Hematopoietic multipotent progenitor cell treated with erythropoietin and hydrocortisone succinate and interleukin-3 and kit ligand, for 4 days (in vitro differentiated cells): ENCODE results near the gene TRIM45.

ENCODE experiments used
- DNase-seq: peaks from one replicate; pipeline ENCODE4 v3.0.0-alpha.2; 2015

The TRIM45 gene

GRCh38 chr1:117121589-117122329 lies at the start of gene TRIM45:
Gene TRIM45 (minus strand): TSS chr1:117121749. CDS start chr1:117121201, 548 bp downstream.
- DNase-seq: peak; percentile 98

- no peak for DNase-seq
Observed at GRCh38 chr1:117169871-117170596, 48.5 kb upstream of the TRIM45 start.

DNA sequence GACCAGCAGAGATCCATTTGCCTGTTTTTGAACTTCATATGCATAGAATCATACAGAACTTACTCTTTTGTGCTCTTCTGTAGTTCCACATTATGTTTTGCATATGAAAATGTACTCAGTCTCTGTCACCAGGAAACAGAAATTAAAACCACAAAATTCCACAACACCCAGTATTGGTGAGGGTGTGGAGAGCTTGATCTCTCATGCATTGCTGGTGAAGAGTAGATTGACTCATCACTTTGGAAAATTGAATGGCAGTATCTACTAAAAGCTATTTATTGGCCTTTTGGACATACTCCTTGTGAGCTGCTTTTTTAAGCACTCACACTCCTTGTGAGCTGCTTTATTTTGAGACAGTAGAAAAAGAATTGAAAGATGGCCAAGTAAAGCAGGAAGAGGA lies 45.9 kb upstream of the TRIM45 start:
- DNase-seq: no peak

GRCh38 chr1:117166076-117166475 lies 44.5 kb upstream of the TRIM45 start:
- DNase-seq: no peak

- no peak for DNase-seq
Observed at GRCh38 chr1:117164209-117164608, 42.7 kb upstream of the TRIM45 start.

- no peak for DNase-seq
Observed at GRCh38 chr1:117162816-117163215, 41.3 kb upstream of the TRIM45 start.

DNA sequence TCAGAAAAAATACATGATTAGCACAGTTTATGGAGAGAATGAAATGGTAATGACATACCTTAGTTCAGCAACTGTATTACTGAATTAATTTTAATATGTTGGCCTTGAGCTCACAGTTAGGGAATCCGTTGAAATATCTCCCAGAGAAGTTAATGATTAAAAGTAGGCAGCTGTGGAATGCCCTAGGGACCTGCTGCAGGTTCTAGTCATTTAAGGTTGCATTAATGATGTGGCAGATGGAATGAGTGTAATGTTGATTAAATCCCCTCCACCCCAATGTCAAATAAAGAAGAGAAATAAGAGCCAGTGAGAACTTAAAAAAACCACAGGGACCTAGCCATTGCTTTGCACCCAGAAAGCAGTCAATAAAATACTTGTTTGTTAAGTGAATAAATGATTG lies 40.3 kb upstream of the TRIM45 start:
- DNase-seq: no peak

- peak; percentile 6 for DNase-seq
Observed at GRCh38 chr1:117151305-117151704, 29.8 kb upstream of the TRIM45 start.

DNA sequence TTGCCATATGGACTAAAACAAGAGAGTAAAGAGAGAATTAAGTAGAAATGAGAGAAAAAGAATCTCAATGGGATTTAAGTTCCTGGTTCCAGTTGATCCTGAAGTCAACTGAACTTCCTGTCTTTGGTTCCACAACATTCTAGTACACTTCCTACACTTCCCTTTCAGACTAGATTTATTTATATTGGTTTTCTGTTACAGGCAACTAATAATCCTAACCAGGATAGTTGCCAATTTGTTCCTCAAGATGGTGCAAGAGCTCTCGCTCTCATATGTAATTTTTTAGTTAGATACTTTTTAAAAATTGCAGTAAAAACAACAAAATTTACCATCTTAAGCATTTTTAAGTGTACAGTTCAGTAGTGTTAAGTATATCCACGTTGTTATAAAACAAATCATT lies 28.8 kb upstream of the TRIM45 start:
- DNase-seq: peak; percentile 5

DNA sequence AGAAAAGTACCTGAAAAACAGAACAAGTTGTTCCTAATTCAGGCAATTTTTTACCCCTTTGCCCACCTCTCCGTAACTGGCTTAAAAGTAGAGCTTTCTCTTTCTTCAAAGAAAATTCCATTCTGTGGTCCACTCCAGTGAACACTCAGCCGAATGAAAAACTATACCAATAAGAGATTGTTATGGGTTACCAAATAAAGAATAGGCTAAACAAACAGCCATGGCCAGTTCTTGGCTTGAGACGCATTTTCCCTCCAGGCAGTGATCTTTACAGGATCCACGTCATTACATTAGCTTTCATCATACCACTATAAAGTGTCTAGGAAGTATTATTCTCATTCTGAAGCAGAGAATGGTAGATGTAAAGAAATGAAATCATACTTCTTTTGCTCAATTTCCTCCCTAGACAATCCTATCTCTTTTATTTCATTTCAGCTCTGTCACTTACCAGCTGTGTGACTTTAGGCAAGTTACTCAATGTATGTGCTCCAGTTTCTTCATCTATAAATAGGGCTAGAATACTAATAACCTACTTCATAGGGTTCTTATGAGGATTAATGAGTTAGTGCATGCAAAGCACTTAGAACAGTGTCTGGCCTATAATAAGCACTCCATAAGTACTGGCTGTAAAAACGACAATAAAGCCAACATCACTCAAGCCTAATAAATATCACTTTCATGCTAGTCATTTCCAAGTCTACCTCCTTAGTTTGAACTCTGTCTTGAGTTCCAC lies 26.5 kb upstream of the TRIM45 start:
- DNase-seq: no peak

DNA sequence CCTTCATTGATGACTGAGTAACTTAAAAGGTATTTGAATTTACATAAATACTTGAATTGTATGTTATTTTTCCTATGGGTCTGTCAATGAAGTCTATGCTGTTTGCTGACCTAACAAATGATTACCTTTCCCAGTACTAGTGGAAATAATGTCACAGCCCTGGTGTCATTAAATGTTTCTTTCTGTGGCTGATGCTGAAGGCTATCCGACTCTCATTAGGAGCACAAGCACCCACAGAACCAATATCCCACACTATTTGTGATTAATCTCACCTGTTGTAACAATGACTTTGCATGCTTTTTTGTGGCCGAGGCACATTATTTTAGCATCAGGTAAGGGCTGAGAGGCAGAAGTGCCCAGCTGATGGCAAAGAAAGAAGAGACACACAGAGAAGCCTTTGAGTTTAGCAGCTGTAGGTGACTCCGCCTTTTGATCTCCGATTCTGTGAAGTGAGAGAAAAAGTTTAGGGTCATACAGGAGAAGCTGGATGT lies 25.8 kb upstream of the TRIM45 start:
- DNase-seq: no peak

GRCh38 chr1:117146575-117147340 lies 25.2 kb upstream of the TRIM45 start:
- DNase-seq: no peak

GRCh38 chr1:117146072-117146471 lies 24.5 kb upstream of the TRIM45 start:
- DNase-seq: no peak

DNA sequence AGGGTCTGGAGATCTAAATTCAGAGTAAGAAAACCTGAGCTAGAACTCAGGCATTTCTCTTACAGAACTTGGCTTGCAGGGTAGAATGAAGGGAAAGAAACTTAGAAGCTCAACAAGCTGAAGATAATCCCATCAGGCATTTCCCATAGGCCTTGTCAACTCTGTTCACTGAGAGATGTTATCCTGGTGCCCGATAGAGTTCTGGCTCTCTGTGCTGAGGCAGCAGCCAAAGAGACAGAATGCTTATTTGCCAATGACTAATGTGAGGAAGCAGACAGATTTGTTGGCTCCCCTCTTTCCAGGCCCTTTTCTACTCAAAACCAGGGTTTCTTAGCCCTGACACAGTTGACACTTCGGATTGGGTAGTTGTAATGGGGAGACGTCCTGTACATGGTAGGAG lies 22.3 kb upstream of the TRIM45 start:
- no peak for DNase-seq

DNA sequence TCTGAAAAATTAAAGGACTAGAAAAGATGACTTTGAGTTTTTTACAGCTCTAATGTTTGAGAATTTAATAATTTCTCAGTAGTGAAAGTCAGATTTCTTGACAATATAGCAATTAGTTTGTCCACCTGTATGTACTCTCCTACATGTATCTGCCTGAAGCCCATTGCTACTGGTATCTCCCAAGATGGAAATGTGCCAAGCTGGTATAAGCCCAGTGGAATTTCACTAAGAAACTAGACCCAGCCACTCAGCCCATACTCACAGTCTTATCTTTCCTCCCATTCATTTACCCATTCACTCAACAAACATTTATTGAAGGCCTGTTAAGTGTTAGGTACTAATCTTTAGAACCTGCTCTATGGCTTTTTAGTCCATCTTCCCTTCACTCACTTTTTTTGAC lies 21.6 kb upstream of the TRIM45 start:
- DNase-seq: no peak

- DNase-seq: no peak
Observed at GRCh38 chr1:117142200-117142599, 20.7 kb upstream of the TRIM45 start.

- no peak for DNase-seq
Observed at GRCh38 chr1:117138561-117138960, 17.0 kb upstream of the TRIM45 start.

- DNase-seq: no peak
Observed at GRCh38 chr1:117138106-117138505, 16.6 kb upstream of the TRIM45 start.

DNA sequence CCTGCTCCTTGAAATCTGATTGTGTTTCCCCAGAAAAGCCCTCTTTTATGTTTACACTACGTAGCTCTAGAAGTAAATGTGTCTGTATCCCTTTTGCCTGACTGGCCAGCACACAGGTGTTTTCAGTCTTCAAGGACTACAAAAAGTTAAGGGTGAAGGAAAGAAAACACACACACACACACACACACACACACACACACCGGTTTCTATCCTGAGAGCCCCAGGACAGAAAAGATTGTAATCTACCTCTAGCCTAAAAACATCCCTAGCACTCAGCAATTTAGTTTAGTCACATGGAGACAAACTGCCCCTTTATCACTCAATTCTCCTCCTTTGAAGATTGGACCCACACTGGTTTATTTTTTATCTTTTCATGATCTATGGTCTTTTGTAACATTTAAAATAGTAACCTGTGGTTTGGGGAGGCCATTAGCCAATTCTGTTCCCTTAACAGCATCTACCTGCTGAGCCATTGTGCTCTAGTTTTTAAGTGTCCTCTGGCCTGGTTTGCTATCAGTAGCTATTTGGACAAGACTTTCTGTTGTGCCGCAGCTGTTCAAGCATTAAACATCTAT lies 15.8 kb upstream of the TRIM45 start:
- DNase-seq: no peak

- no peak for DNase-seq
Observed at GRCh38 chr1:117136749-117137148, 15.2 kb upstream of the TRIM45 start.

- DNase-seq: no peak
Observed at GRCh38 chr1:117135329-117135728, 13.8 kb upstream of the TRIM45 start.

GRCh38 chr1:117130526-117130925 lies 9.0 kb upstream of the TRIM45 start:
- no peak for DNase-seq
